GM12878 (cell line): Measurements from ENCODE around the gene DUSP10. TPM values are rescaled to one million over a fixed set of nuclear protein-coding genes. Genes with fewer than 3 reads are reported as not detected.

Source experiments
- ATF2 ChIP-seq: IDR thresholded peaks from 2 replicates; pipeline ENCODE4 v1.6.1; 2012; ENCODE audit warnings: low read length, inconsistent platforms
- E2F4 ChIP-seq: IDR thresholded peaks from 2 replicates; pipeline ENCODE4 v1.6.1; 2012; ENCODE audit warnings: low read depth, low read length, improper control_type of control experiment
- HDAC6 ChIP-seq: fragments of 200-600 bp; sonication (generic); IDR thresholded peaks from one replicate; pipeline ENCODE4 v1.8.0; 2017; ENCODE audit warnings: antibody characterized with exemption; ENCODE audit not compliant: unreplicated experiment
- MAX ChIP-seq: IDR thresholded peaks from 2 replicates; pipeline ENCODE4 v1.6.1; 2012; ENCODE audit warnings: low read depth, low read length, improper control_type of control experiment
- MEF2A ChIP-seq: IDR thresholded peaks from 2 replicates; pipeline ENCODE4 v1.6.1; 2011; ENCODE audit warnings: low read depth, mild to moderate bottlenecking, low read length, moderate library complexity; ENCODE audit not compliant: insufficient read depth
- MXI1 ChIP-seq: fragments of 150-350 bp; IDR thresholded peaks from 2 replicates; pipeline ENCODE4 v1.6.1; 2011; ENCODE audit warnings: low read depth, mild to moderate bottlenecking, inconsistent platforms, low read length, improper control_type of control experiment
- NFIC ChIP-seq: IDR thresholded peaks from 2 replicates; pipeline ENCODE4 v1.6.1; 2012; ENCODE audit warnings: low read depth, mild to moderate bottlenecking, inconsistent platforms, low read length, moderate library complexity
- NKRF ChIP-seq: fragments of 450-650 bp; conservative IDR thresholded peaks from 2 replicates; pipeline ENCODE4 v1.6.1; 2017; ENCODE audit warnings: mild to moderate bottlenecking, moderate library complexity
- PBX3 ChIP-seq: IDR thresholded peaks from 2 replicates; pipeline ENCODE4 v1.6.1; 2011; ENCODE audit warnings: mild to moderate bottlenecking, low read depth, low read length, moderate library complexity; ENCODE audit not compliant: insufficient replicate concordance
- PKNOX1 ChIP-seq: fragments of 450-650 bp; IDR thresholded peaks from 2 replicates; pipeline ENCODE4 v1.6.1; 2016; ENCODE audit warnings: mild to moderate bottlenecking
- YY1 ChIP-seq: IDR thresholded peaks from 2 replicates; pipeline ENCODE4 v1.6.1; 2011; ENCODE audit warnings: low read depth, mild to moderate bottlenecking, low read length
- ZBTB11 ChIP-seq: fragments of 450-650 bp; formaldehyde crosslinking; IDR thresholded peaks from 2 replicates; pipeline ENCODE4 v1.5.0; 2022; ENCODE audit warnings: mild to moderate bottlenecking, missing genetic modification characterization
- ZNF274 ChIP-seq: IDR thresholded peaks from one replicate; pipeline ENCODE4 v1.8.0; 2011; ENCODE audit not compliant: insufficient read length, insufficient read depth
- ZNF592 ChIP-seq: fragments of 450-650 bp; IDR thresholded peaks from 2 replicates; pipeline ENCODE4 v1.6.1; 2017; ENCODE audit warnings: mild to moderate bottlenecking, moderate library complexity
- polyA plus RNA-seq, 11 experiments: library from polyadenylated mRNA; depleted of rRNA in 4 of 11; unstranded in 6 of 11; stranded (reverse) in 5 of 11; fragments of >200 nt; fragmentation: Nextera tagmentation in 4 of 11; fragmentation: Illumina TruSeq in 1 of 11; extraction: Ambion mirVana in 4 of 11; extraction: Trizol in 1 of 11; gene quantifications; 1 replicate in 1 of 11; 2 replicates in 10 of 11; pipeline versions ENCODE4 v1.2.1 to v1.2.3, GENCODE V29; 2011 to 2016; ENCODE audit warnings: inconsistent platforms in 2 of 11, missing spikeins in 2 of 11, low read depth in 1 of 11
- total RNA-seq, 4 experiments: library from RNA; depleted of rRNA in 3 of 4; stranded (reverse); fragments of >200 nt in 3 of 4; fragmentation: Illumina TruSeq in 1 of 4; extraction: Trizol in 1 of 4; gene quantifications; 2 replicates each; pipeline versions ENCODE4 v1.2.1 to v1.2.3, GENCODE V29; 2013 to 2021

Gene DUSP10
- total and polyA plus RNA-seq, 10 of the 15 experiments (the other 5 are each of a cell fraction or from before 2014, with no cell fraction given) = 20.3 to 38.4 (median 27.8) TPM

GRCh38 chr1:221692643-221693042 is 49.2 kb downstream of the DUSP10 start (continued):
- TF ChIP-seq E2F4 = no peak
- no peak for TF ChIP-seq MXI1
- no peak for TF ChIP-seq PKNOX1
- no peak for TF ChIP-seq PBX3
- no peak for TF ChIP-seq NFIC
- no peak for TF ChIP-seq YY1
- no peak for TF ChIP-seq MEF2A
- no peak for TF ChIP-seq ATF2
- TF ChIP-seq NKRF = no peak
- no peak for TF ChIP-seq MAX
- TF ChIP-seq ZNF274 = no peak
- TF ChIP-seq ZBTB11 (CRISPR knock-in tag) = no peak
- no peak for TF ChIP-seq ZNF592
- TF ChIP-seq HDAC6 = no peak
